HepG2 (cell line): ENCODE measurements around the gene ATP6V0E2. TPM values are rescaled to one million over a fixed set of nuclear protein-coding genes. Genes with fewer than 3 reads are reported as not detected.

Experiments used
- ATAC-seq: fragments of 200-7000 bp; cut with Tn5 transposase; 3 replicates; pipeline ENCODE4 v1.9.1; 2020; ENCODE audit warnings: mild to moderate bottlenecking, moderate library complexity
- BruUV-seq: library from RNA; stranded (reverse); fragments of 400-500 nt; replicated peaks from 2 replicates; lab custom pipeline; 2021; lab: Mats Ljungman, UMichigan
- CTCF ChIA-PET: fragments of 300-600 bp; formaldehyde crosslinking; extraction: SDS; loops from one replicate; lab custom pipeline; 2021; ENCODE audit warnings: low total read pairs, inconsistent platforms, low intra/inter-chr PET ratio; lab: Yijun Ruan, JAX
- POLR2A ChIA-PET: fragments of 350-600 bp; sonication (Branson Sonifier 250); formaldehyde crosslinking; loops from one replicate; lab custom pipeline; 2020; ENCODE audit warnings: antibody characterized with exemption, inconsistent platforms; lab: Yijun Ruan, JAX
- DNase-seq: peaks from one replicate; pipeline ENCODE4 v3.0.0-alpha.2; 2015; ENCODE audit warnings: low spot score
- FAIRE-seq: peaks from 3 replicates; lab custom pipeline; 2011; peaks lifted over from hg19 to GRCh38; lab: Jason Lieb, UNC
- H2AFZ ChIP-seq: one replicate; pipeline ENCODE4 v1.6.1; 2011; ENCODE audit warnings: low read length, inconsistent platforms
- H3K27ac ChIP-seq: fragments of 300-600 bp; 3 replicates; pipeline ENCODE4 v1.8.0; 2011; ENCODE audit warnings: mixed run types, mild to moderate bottlenecking, mixed read lengths, low read length, inconsistent platforms; ENCODE audit not compliant: insufficient read depth; ENCODE audit errors: extremely low read length
- H3K27me3 ChIP-seq, 2 experiments: fragments of 200-600 bp in 1 of 2; 2 replicates in 1 of 2; 3 replicates in 1 of 2; pipeline versions ENCODE4 v1.6.0 to v1.8.0; 2011; ENCODE audit warnings: low read length in 2 of 2, mild to moderate bottlenecking in 2 of 2, moderate library complexity in 2 of 2, inconsistent platforms in 1 of 2; ENCODE audit not compliant: insufficient read depth in 2 of 2, control insufficient read depth in 1 of 2
- H3K36me3 ChIP-seq, 2 experiments: fragments of 200-600 bp in 1 of 2; replicated peaks in 1 of 2; 2 replicates in 1 of 2; 3 replicates in 1 of 2; pipeline versions ENCODE4 v1.5.1 to v1.8.0; 2011; ENCODE audit warnings: low read length in 2 of 2, inconsistent platforms in 1 of 2; ENCODE audit not compliant: insufficient read depth in 2 of 2, control insufficient read depth in 1 of 2
- H3K4me1 ChIP-seq: 2 replicates; pipeline ENCODE4 v1.5.1; 2012; ENCODE audit warnings: low read length, inconsistent platforms; ENCODE audit not compliant: insufficient read depth
- H3K4me2 ChIP-seq: 2 replicates; pipeline ENCODE4 v1.6.0; 2011; ENCODE audit warnings: low read depth, low read length, inconsistent platforms
- H3K4me3 ChIP-seq, 3 experiments: fragments of 200-600 bp in 1 of 3; sonication (generic), shearing (Covaris generic) in 1 of 3; replicated peaks in 1 of 3; 2 replicates each; pipeline ENCODE4 v1.5.1; 2011 to 2016; ENCODE audit warnings: low read length in 3 of 3, inconsistent platforms in 2 of 3, low read depth in 2 of 3, mild to moderate bottlenecking in 2 of 3, control low read depth in 1 of 3, mixed read lengths in 1 of 3; ENCODE audit not compliant: insufficient read depth in 1 of 3
- H3K79me2 ChIP-seq: one replicate; pipeline ENCODE4 v1.6.1; 2011; ENCODE audit warnings: low read length, inconsistent platforms; ENCODE audit not compliant: insufficient read depth
- H3K9ac ChIP-seq: 2 replicates; pipeline ENCODE4 v1.6.0; 2011; ENCODE audit warnings: mild to moderate bottlenecking, low read depth, low read length, inconsistent platforms; ENCODE audit not compliant: insufficient read depth
- H3K9me3 ChIP-seq: 2 replicates; pipeline ENCODE4 v1.5.1; 2012; ENCODE audit warnings: mild to moderate bottlenecking, low read length
- H4K20me1 ChIP-seq: 2 replicates; pipeline ENCODE4 v1.6.0; 2011; ENCODE audit warnings: inconsistent platforms, mild to moderate bottlenecking, low read length, moderate library complexity; ENCODE audit not compliant: insufficient read depth
- HOXD1 ChIP-seq: sonication (generic); formaldehyde crosslinking; IDR thresholded peaks from 2 replicates; pipeline ENCODE4 v1.5.0; 2020; ENCODE audit warnings: missing genetic modification reagents
- KAT2B ChIP-seq: fragments of 150-350 bp; IDR thresholded peaks from 2 replicates; pipeline ENCODE4 v1.6.1; 2014; ENCODE audit warnings: low read depth, low read length, borderline replicate concordance
- STAG1 ChIP-seq: sonication (generic); formaldehyde crosslinking; IDR thresholded peaks from 2 replicates; pipeline ENCODE4 v1.4.0; 2020; ENCODE audit warnings: missing genetic modification reagents
- ZFP36L1 ChIP-seq: sonication (generic); formaldehyde crosslinking; IDR thresholded peaks from 2 replicates; pipeline ENCODE4 v1.8.0; 2022; ENCODE audit warnings: mild to moderate bottlenecking, missing genetic modification reagents, moderate library complexity
- ZNF557 ChIP-seq: sonication (generic); formaldehyde crosslinking; IDR thresholded peaks from 2 replicates; pipeline ENCODE4 v1.4.0; 2020; ENCODE audit warnings: missing genetic modification reagents
- WGBS: methylation state at CpG from one replicate; pipeline ENCODE4 v1.1.6; 2017; ENCODE audit warnings: low lambda C conversion rate; 5-methylcytosine and 5-hydroxymethylcytosine counted together
- in situ Hi-C: cut with HindIII; loops from 2 replicates; pipeline ENCODE4 v1.10.0; 2017; ENCODE audit warnings: low pct_unique_long_range_greater_than_20kb; ENCODE audit not compliant: extremely low pct_ligation_motif_present
- intact Hi-C: fragments of 100-400 bp; cut with micrococcal nuclease; formaldehyde crosslinking; loops from one replicate; pipeline ENCODE4 v1.10.0; 2022; ENCODE audit not compliant: unreplicated experiment
- polyA plus RNA-seq, 8 experiments: library from polyadenylated mRNA; depleted of rRNA in 3 of 8; stranded (reverse) in 7 of 8; unstranded in 1 of 8; fragments of >200 nt; fragmentation: Illumina TruSeq in 4 of 8; extraction: Trizol in 4 of 8; gene quantifications; 2 replicates each; pipeline versions ENCODE4 v1.2.1 to v1.2.3, GENCODE V29; 2011 to 2016; ENCODE audit warnings: low read depth in 4 of 8, missing spikeins in 1 of 8, mixed read lengths in 1 of 8; ENCODE audit not compliant: insufficient read depth in 1 of 8
- total RNA-seq, 5 experiments: library from RNA; depleted of rRNA; stranded (reverse); fragments of >200 nt; fragmentation: Illumina TruSeq; extraction: Trizol; gene quantifications; 2 replicates each; pipeline ENCODE4 v1.2.3, GENCODE V29; 2016; ENCODE audit warnings: low read depth in 1 of 5
- TF ChIP-seq, protein P1 (sequence below): IDR thresholded peaks from 2 replicates; pipeline ENCODE4 v1.6.1; 2016; ENCODE audit warnings: missing genetic modification reagents, missing compliant biosample characterization
- TF ChIP-seq, protein P2 (sequence below): sonication (generic); formaldehyde crosslinking; IDR thresholded peaks from 2 replicates; pipeline ENCODE4 v1.5.0; 2020; ENCODE audit warnings: mild to moderate bottlenecking, missing genetic modification reagents, moderate library complexity

The ATP6V0E2 gene
- total and polyA plus RNA-seq, 2 of the 13 experiments (the other 11 are each of a cell fraction or from before 2014, with no cell fraction given): 36.8 to 203 TPM

DNA sequence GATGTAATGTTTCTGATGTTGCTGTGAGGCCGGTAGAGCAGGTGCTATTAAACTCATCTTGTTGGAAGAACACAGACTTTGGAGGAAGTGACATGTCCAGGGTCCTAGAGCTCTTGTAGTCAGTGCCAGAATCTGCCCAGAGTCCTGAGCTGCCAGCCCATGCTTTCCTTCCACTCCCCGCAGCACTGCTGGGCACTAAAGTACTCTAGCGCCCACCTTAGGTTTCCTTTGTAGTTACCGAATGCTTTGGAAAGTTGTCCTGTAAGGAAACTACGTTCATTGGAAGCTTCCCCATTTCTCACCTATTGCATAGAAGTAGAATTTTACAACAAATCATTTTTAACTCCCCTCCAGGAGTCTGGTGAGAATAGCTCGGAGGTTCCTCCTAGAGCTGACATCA lies 24.6 kb upstream of the ATP6V0E2 start:
- in situ Hi-C loops: no loop called here
- no peak for FAIRE-seq
- CTCF ChIA-PET: no interaction called here

DNA sequence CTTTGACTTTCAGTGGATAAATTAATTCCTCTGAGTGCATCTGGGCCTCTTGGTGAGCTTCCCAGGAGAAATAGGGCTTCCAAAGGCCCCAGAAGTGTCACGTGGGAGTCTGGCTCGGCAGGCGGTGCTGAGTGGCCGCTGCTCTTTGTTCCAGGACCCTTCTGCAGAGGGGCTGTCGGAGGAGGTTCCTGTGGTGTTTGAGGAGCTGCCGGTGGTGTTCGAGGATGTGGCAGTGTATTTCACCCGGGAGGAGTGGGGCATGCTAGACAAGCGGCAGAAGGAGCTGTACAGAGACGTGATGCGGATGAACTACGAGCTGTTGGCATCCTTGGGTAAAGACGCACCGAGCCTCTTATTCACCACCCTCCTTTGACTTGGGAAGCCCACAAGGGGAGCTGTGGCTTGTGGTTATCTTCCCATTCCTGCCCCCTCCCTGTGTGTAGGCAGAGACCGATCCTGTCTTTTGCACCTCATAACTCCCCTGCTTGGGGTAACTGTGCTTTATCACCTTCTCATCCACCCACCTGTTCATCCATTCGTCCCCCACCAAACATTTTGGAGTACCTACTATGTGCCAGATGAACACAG lies 23.7 kb upstream of the ATP6V0E2 start:
- Histone ChIP-seq H3K4me1 (peaks cover 10% of the 10 kb centered on the region), H4K20me1 (no peaks in the 10 kb centered on the region), H3K9me3 (no peaks in the 10 kb centered on the region)
- 44% methylated on average over 16 of the region's 16 CpGs for WGBS
- intact Hi-C loops: no loop called here
- BruUV-seq: no TSS peak
- TF ChIP-seq HOXD1 (CRISPR knock-in tag) (no peak), KAT2B (no peak), ZFP36L1 (no peak)
- TF ChIP-seq, protein P1, sequence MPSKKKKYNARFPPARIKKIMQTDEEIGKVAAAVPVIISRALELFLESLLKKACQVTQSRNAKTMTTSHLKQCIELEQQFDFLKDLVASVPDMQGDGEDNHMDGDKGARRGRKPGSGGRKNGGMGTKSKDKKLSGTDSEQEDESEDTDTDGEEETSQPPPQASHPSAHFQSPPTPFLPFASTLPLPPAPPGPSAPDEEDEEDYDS: no peak
- TF ChIP-seq, all 625 proteins: peak for 0
- Histone ChIP-seq H3K36me3 (no peaks in the 10 kb centered on the region), H3K9ac (no peak overlapping the region), H3K27me3 (peaks cover 0 to 25% of the 10 kb centered on the region in 2 experiments; a peak in 3 of 5 replicates), H3K27ac (no peak overlapping the region), H3K4me3 (no peak overlapping the region), H3K79me2 (no peaks in the 10 kb centered on the region), H2AFZ (no peak overlapping the region), H3K4me2 (no peak overlapping the region)
- ATAC-seq: peak; percentile 33; the same call in 2 of the 3 replicates
- no peak for DNase-seq
- ChIA-PET POLR2A (no interaction called here), CTCF (no interaction called here)
- no peak for FAIRE-seq
- in situ Hi-C loops: loop anchor here (25.0 kb wide), 1 partner anchor 187 kb away; no protein-coding TSS in a partner anchor

More for the DNA sequence above, 24.6 kb upstream of the ATP6V0E2 start:
- no peaks in the 10 kb centered on the region for H3K9me3 ChIP-seq
- DNase-seq (no peak), ATAC-seq (peak; percentile 54)
- intact Hi-C loops: no loop called here
- H3K9ac ChIP-seq: no peak overlapping the region
- no peaks in the 10 kb centered on the region for H4K20me1 ChIP-seq
- 30% methylated on average over 6 of the region's 6 CpGs for WGBS
- no peaks in the 10 kb centered on the region for H3K36me3 ChIP-seq
- no peak overlapping the region for H2AFZ ChIP-seq
- no peak overlapping the region for H3K4me3 ChIP-seq
- BruUV-seq: no TSS peak
- peaks cover 1% of the 10 kb centered on the region; the same call in 1 of the 2 replicates for H3K4me1 ChIP-seq
- no peaks in the 10 kb centered on the region for H3K79me2 ChIP-seq
- no peak overlapping the region for H3K4me2 ChIP-seq
- peaks cover 0 to 25% of the 10 kb centered on the region in 2 experiments; a peak in 3 of 5 replicates for H3K27me3 ChIP-seq
- POLR2A ChIA-PET: interaction anchor here (0.9 kb wide), 1 partner anchor 11 kb away, joined by 4 read pairs; the partner anchor contains the start of gene ZNF862
- H3K27ac ChIP-seq: no peak overlapping the region
- TF ChIP-seq STAG1 (CRISPR knock-in tag) (peak; percentile 44), ZNF557 (CRISPR knock-in tag) (no peak)
- TF ChIP-seq, protein P2, sequence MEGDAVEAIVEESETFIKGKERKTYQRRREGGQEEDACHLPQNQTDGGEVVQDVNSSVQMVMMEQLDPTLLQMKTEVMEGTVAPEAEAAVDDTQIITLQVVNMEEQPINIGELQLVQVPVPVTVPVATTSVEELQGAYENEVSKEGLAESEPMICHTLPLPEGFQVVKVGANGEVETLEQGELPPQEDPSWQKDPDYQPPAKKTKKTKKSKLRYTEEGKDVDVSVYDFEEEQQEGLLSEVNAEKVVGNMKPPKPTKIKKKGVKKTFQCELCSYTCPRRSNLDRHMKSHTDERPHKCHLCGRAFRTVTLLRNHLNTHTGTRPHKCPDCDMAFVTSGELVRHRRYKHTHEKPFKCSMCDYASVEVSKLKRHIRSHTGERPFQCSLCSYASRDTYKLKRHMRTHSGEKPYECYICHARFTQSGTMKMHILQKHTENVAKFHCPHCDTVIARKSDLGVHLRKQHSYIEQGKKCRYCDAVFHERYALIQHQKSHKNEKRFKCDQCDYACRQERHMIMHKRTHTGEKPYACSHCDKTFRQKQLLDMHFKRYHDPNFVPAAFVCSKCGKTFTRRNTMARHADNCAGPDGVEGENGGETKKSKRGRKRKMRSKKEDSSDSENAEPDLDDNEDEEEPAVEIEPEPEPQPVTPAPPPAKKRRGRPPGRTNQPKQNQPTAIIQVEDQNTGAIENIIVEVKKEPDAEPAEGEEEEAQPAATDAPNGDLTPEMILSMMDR (CRISPR knock-in tag): peak; percentile 42
